T follicular helper cell (primary cell): ENCODE results near the gene CELSR2.
"Not testable (repeated sequence)": the region's sequence is repeated elsewhere in the genome, so short reads cannot be mapped to it uniquely, and the experiment has no call there.

Experiments used
- DNase-seq: peaks from one replicate; pipeline ENCODE4 v3.0.0-alpha.2; 2020; ENCODE audit warnings: low read depth

CELSR2 gene

GRCh38 chr1:109301874-109302273 lies 52.5 kb downstream of the CELSR2 start:
- no peak for DNase-seq

GRCh38 chr1:109304226-109304920 lies 55.0 kb downstream of the CELSR2 start:
- no peak for DNase-seq

- not testable (repeated sequence) for DNase-seq
Measured at GRCh38 chr1:109305991-109306390, 56.7 kb downstream of the CELSR2 start.

- no peak for DNase-seq
Measured at GRCh38 chr1:109306832-109307273, 57.5 kb downstream of the CELSR2 start, which contains the start of gene MYBPHL. MYBPHL (minus strand) TSS chr1:109307011; CDS start chr1:109306991, 20 bp downstream.

- no peak for DNase-seq
Measured at GRCh38 chr1:109307274-109308021, 58.1 kb downstream of the CELSR2 start.

- DNase-seq, result no peak
Measured at GRCh38 chr1:109309347-109309746, 60.0 kb downstream of the CELSR2 start.

GRCh38 chr1:109312246-109312645 lies 62.9 kb downstream of the CELSR2 start:
- DNase-seq, result no peak

- DNase-seq, result no peak
Measured at GRCh38 chr1:109312978-109313775, 63.8 kb downstream of the CELSR2 start.

- no peak for DNase-seq
Measured at GRCh38 chr1:109314795-109315194, 65.5 kb downstream of the CELSR2 start.

GRCh38 chr1:109315288-109315687 lies 65.9 kb downstream of the CELSR2 start:
- no peak for DNase-seq

- no peak for DNase-seq
Measured at GRCh38 chr1:109316506-109316905, 67.2 kb downstream of the CELSR2 start.

- no peak for DNase-seq
Measured at GRCh38 chr1:109319114-109319513, 69.8 kb downstream of the CELSR2 start.

GRCh38 chr1:109322974-109323373 lies 73.6 kb downstream of the CELSR2 start:
- no peak for DNase-seq
